MM.1S (cell line): Measurements from ENCODE around the gene SMC4.

ENCODE experiments used
- CTCF ChIP-seq: fragments of 300-600 bp; sonication (generic); IDR thresholded peaks from 2 replicates; pipeline ENCODE4 v1.5.1; 2016; ENCODE audit warnings: antibody characterized with exemption, low read length, mixed read lengths
- EZH2 ChIP-seq: fragments of 300-600 bp; sonication (generic); optimal IDR thresholded peaks from 2 replicates; pipeline ENCODE3; 2017; ENCODE audit warnings: low read depth, mild to moderate bottlenecking, antibody characterized with exemption, low read length, mixed read lengths
- EZH2phosphoT487 ChIP-seq: fragments of 300-600 bp; sonication (generic); IDR thresholded peaks from 2 replicates; pipeline ENCODE4 v1.6.1; 2018; ENCODE audit warnings: antibody characterized with exemption, low read length

DNA sequence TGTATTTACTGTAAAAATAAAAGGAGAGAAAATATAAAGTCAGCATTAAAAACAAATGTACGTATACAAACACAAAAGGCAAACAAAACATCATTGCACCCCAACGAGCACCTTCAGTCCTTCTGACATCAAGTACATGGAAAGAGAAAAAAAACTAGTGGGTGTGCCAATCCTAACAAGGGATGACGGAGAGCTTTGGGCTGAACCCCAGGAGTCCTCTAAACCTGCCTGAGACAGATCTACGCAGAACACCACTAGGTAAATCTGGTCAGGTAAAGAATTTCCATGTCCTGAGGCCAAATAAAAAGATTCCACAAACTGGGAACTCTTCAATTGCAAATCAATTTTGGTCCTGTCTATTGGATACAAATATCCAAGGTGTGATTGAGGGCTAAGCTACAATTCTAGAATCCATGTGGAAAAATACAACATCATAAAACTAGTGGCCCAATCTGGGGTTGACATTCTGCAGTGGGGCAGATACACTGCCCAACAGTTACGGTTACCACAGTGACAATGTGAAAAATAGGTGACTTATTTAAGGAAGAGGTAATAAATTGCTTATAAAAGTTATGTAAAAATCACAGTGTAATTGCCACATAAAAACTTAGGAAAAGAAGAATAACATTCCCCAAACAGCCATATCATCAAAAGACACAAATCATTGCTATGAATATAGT is 14.7 kb upstream of the SMC4 start:
- TF ChIP-seq CTCF (no peak), EZH2phosphoT487 (no peak), EZH2 (no peak)
